ENCODE measurements around the gene SGPL1.

The SGPL1 gene

GRCh38 chr10:70791386-70792039, 24.2 kb upstream of the SGPL1 start:
- no peak for DNase-seq (ENCODE audit: low read depth)
- H3K4me3 ChIP-seq (ENCODE audit: low read depth, low read length), result no peak overlapping the region
- no peak for TF ChIP-seq CTCF (IDR thresholded peaks at IDR 0.05; ENCODE audit: low read depth, low read length, missing control alignments)

GRCh38 chr10:70795613-70796012, 20.1 kb upstream of the SGPL1 start:
- no peak for DNase-seq (ENCODE audit: low read depth)
- H3K4me3 ChIP-seq (ENCODE audit: low read depth, low read length), result no peak overlapping the region
- TF ChIP-seq CTCF (IDR thresholded peaks at IDR 0.05; ENCODE audit: low read depth, low read length, missing control alignments), result no peak

GRCh38 chr10:70797840-70798239, 17.9 kb upstream of the SGPL1 start:
- H3K4me3 ChIP-seq (ENCODE audit: low read depth, low read length), result no peak overlapping the region
- TF ChIP-seq CTCF (IDR thresholded peaks at IDR 0.05; ENCODE audit: low read depth, low read length, missing control alignments), result no peak
- no peak for DNase-seq (ENCODE audit: low read depth)

- no peak for DNase-seq (ENCODE audit: low read depth)
- H3K4me3 ChIP-seq (ENCODE audit: low read depth, low read length), result no peak overlapping the region
- no peak for TF ChIP-seq CTCF (IDR thresholded peaks at IDR 0.05; ENCODE audit: low read depth, low read length, missing control alignments)
These were observed 16.6 kb upstream of the SGPL1 start for GRCh38 chr10:70799124-70799523.

GRCh38 chr10:70801854-70802253, 13.9 kb upstream of the SGPL1 start:
- H3K4me3 ChIP-seq (ENCODE audit: low read depth, low read length), result no peak overlapping the region
- TF ChIP-seq CTCF (IDR thresholded peaks at IDR 0.05; ENCODE audit: low read depth, low read length, missing control alignments), result no peak
- no peak for DNase-seq (ENCODE audit: low read depth)

- DNase-seq (ENCODE audit: low read depth), result no peak
- TF ChIP-seq CTCF (IDR thresholded peaks at IDR 0.05; ENCODE audit: low read depth, low read length, missing control alignments), result no peak
- H3K4me3 ChIP-seq (ENCODE audit: low read depth, low read length), result no peak overlapping the region
These were observed 11.8 kb upstream of the SGPL1 start for GRCh38 chr10:70803775-70804420.

- TF ChIP-seq CTCF (IDR thresholded peaks at IDR 0.05; ENCODE audit: low read depth, low read length, missing control alignments), result no peak
- DNase-seq (ENCODE audit: low read depth), result no peak
- no peak overlapping the region for H3K4me3 ChIP-seq (ENCODE audit: low read depth, low read length)
These were observed 11.3 kb upstream of the SGPL1 start for GRCh38 chr10:70804421-70804808.
